Stomach (tissue), 4 donors: ENCODE results near the gene RPS2.

Experiments
- POLR2A ChIP-seq, 4 donors: fragments of 450-650 bp; IDR thresholded peaks; one replicate each; pipeline ENCODE4 v1.6.1; 2016; ENCODE audit warnings: antibody characterized with exemption in 4 of 4, control low read depth in 2 of 4, mild to moderate bottlenecking in 1 of 4, moderate library complexity in 1 of 4
- POLR2AphosphoS5 ChIP-seq, 3 donors: sonication (generic); formaldehyde crosslinking; IDR thresholded peaks; one replicate each; pipeline ENCODE4 v1.6.1; 2016; ENCODE audit warnings: antibody characterized with exemption in 3 of 3
- TF ChIP-seq, protein P1 (sequence below), 7 experiments: fragments of 450-650 bp in 4 of 7; fragments of 200-600 bp in 3 of 7; sonication (generic) in 3 of 7; IDR thresholded peaks; one replicate each; pipeline ENCODE4 v1.5.1; 2016 to 2019; ENCODE audit warnings: antibody characterized with exemption in 7 of 7, control low read depth in 2 of 7, mild to moderate bottlenecking in 1 of 7

DNA sequence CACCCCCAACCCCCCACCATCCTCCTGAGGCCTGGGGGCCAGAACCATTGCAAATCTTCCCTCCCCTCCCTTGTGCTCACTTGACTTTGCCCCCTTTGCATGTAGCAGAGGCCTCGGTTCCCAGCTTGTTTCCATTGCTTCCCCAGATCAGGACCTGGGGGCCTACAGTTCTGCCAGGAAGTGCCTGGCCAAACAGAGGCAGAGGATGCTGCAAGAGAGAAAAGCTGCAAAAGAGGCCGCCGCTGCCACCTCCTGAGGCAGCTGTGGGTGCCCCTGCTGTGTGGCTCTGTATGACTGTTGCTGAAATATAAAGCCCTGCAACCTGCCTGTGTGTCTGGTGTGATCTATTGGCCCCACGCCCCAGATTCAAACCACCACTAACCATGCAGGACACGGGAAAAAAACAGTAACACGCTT is 3.0 kb downstream of the RPS2 start:
- TF ChIP-seq, protein P1, sequence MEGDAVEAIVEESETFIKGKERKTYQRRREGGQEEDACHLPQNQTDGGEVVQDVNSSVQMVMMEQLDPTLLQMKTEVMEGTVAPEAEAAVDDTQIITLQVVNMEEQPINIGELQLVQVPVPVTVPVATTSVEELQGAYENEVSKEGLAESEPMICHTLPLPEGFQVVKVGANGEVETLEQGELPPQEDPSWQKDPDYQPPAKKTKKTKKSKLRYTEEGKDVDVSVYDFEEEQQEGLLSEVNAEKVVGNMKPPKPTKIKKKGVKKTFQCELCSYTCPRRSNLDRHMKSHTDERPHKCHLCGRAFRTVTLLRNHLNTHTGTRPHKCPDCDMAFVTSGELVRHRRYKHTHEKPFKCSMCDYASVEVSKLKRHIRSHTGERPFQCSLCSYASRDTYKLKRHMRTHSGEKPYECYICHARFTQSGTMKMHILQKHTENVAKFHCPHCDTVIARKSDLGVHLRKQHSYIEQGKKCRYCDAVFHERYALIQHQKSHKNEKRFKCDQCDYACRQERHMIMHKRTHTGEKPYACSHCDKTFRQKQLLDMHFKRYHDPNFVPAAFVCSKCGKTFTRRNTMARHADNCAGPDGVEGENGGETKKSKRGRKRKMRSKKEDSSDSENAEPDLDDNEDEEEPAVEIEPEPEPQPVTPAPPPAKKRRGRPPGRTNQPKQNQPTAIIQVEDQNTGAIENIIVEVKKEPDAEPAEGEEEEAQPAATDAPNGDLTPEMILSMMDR (IDR thresholded peaks at IDR 0.05), result no peak
- TF ChIP-seq POLR2AphosphoS5 (IDR thresholded peaks at IDR 0.05) (no peak), POLR2A (IDR thresholded peaks at IDR 0.05) (no peak)
